NCI-H1092 treated with DMSO at 0.1 percent for 48 hours (cell line): ENCODE data around the gene ADCY5.

Experiments
- DNase-seq: peaks from one replicate; lab custom pipeline; 2025; lab: John Stamatoyannopoulos, UW

The ADCY5 gene

DNA sequence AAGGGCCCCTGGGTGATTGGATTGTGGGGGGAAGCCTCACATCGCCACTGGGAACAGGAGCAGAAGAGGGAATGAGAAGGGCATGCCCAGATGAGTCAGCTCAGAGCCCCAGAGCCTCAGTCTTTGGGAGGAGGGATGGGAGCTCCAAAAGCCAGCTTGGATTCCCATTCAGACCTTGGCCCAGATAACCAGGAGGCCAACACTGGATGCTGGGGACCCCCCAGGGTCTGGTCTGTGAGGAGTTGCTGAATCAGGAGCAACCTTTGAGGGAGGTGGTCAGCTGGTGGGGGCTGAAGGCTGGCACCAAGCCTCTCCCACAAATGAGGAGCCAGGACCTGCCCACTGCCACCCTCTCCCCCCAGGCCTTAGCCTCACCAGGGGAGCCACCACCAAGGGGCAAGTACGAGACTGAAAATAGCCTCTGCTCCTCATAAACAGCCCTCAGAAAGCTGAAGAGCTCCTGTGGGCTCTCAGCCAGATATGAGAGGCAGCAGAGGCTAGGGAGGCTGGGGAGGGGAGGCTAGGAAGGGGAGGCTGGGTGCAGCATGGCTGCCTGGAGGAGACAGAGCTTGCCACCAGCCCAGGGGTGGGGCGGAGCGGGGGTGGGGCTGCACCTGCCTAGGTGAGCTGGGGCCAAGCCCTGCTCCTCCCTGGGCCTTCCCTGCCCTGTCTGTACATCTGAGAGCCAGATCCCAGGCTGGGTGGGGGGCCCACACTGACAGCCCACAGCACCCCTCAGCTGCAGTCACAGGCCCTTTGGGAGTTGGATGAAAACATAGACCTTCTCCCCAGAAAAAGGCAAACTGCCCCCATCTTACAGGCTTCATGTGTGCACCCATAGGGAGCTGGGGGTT, 147.3 kb downstream of the ADCY5 start:
- DNase-seq, result no peak

- DNase-seq, result no peak
These were observed 148.3 kb downstream of the ADCY5 start for GRCh38 chr3:123300583-123300982.

DNA sequence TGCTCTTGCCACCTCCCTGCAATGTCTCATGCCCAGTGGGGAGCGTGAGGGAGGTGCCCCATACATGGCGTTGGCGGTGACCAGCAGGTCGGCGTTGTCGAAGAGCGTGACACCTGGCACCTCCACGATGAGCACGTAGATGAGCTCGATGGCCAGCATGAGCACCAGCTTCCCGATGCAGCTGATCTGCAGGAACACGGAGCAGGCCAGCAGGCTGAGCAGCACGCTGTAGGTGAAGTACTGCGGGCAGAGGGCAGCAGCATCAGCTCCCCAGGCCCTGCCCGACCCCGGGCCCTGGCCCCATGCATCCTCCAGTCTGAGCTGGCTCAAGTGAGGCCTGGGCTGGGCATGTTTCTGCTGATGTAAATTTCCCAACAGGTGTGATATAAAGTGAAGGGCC, 148.8 kb downstream of the ADCY5 start:
- DNase-seq, result no peak

DNA sequence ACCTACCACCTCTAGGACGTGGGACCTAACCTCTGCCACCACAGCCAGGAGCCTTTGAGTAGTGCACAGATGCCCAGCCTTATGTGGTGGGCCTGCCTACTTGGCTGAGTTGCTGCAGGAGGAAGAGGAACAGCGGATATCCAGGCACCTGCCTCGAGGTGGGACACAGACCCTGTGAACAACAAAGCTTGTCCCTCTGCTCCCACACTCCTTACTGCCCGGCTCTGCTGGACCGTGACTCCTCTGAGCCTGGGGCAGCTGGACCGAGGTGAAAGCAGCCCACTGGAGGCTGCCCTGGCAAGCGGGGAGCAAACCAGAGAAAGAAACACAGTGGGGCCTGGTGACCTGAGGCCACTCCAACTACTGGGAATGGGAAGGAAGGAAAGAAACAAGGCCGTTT, 149.3 kb downstream of the ADCY5 start:
- no peak for DNase-seq

GRCh38 chr3:123298903-123299302, 150.0 kb downstream of the ADCY5 start:
- no peak for DNase-seq

GRCh38 chr3:123297627-123297899, 151.3 kb downstream of the ADCY5 start:
- no peak for DNase-seq

GRCh38 chr3:123296836-123297626, 151.9 kb downstream of the ADCY5 start:
- DNase-seq, result no peak

DNA sequence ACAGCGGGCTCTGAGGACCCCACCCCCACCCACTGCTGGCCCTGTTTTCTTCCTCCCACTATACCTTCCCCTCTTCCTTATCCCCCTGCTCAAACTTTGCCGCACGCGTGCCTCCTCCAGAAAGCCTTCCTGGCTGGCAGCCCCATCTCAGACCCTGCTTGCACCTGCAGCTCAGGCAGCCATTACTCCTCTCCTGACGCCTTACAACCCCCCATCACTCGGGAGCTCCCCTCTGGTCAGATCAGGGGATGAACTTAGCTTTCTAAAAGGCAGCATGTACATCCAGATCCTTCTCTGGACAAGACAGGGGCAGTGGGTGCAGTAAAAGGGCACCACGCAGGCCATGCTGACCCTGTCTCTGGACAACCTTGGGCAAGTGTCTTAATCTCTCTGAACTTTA, 152.6 kb downstream of the ADCY5 start:
- no peak for DNase-seq

GRCh38 chr3:123295901-123296250, 153.0 kb downstream of the ADCY5 start:
- no peak for DNase-seq

GRCh38 chr3:123295171-123295900, 153.6 kb downstream of the ADCY5 start:
- no peak for DNase-seq

- no peak for DNase-seq
These were observed 154.5 kb downstream of the ADCY5 start for GRCh38 chr3:123294296-123294938.

- no peak for DNase-seq
These were observed 156.3 kb downstream of the ADCY5 start for GRCh38 chr3:123292321-123293310.

GRCh38 chr3:123291404-123291803, 157.5 kb downstream of the ADCY5 start:
- DNase-seq, result no peak

DNA sequence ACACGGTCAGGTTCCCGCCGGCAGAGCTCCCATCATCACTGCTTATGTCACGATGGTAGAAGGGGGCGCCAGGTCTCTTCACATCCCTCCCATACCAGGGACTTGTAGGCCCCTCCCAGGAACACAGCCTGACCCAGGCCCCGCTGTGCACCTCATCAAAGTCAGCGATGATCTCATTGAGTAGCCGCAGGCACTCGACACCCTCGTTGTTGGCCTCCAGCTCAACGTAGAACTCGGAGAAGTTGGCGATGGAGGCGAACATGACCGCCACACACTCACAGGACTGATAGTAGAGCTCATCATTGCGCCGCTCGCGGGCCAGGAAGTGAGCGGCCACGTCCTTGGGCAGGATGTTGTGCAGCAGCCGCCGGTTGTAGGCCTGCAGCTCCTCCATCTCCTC, 157.9 kb downstream of the ADCY5 start:
- DNase-seq, result no peak

GRCh38 chr3:123290107-123290930, 158.6 kb downstream of the ADCY5 start:
- no peak for DNase-seq

DNA sequence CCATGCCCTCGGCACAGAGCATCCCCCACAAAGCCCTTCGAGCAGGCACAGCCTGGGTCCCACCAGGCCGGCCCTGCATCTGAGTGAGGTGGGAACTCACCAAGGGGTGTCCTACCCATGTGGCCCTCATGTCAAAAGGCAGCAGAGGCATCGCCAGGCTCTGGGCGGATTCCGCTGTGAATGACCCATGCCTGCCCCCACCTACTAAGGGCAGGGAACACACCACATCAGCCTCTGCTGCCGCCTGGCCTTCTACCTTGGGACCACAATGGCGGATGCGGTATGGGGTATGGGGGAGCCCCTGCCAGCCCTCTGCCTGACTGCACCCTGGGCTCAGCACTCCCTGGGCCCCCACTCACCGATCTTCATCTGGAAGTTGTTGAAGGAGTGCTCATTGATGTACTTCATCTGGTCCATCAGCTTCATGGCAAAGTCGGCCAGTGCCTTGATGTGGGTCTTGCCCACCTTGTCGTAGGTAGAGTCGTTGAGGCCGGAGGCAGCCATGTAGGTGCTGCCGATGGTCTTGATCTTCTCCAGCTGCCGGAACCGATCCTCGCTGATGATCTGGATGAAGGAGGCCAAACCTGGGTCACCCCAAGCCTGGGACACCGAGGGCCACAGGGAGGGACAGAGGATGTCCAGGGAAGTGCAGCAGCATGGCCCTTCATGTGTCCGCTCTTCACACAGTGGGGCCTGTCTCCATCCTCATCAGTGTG, 159.3 kb downstream of the ADCY5 start:
- no peak for DNase-seq

DNA sequence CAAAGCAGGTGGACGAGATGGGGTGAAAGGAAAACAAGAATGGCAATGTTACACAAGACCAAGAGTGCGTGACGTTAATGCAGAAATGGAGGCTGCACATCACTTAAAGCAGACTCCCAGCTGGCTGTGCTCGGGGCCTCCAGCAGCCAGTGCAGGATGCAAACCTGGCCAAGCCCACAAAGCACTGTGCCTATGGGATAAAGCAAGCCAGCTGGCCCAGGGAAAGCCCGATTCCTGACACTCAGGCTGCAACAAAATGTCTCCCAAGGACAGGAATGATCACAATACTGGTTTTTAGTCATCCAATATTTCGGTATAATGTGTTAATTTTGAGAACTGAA, 161.0 kb downstream of the ADCY5 start:
- no peak for DNase-seq

- DNase-seq, result no peak
These were observed 161.6 kb downstream of the ADCY5 start for GRCh38 chr3:123287051-123287961.
